HG03432 (cell line): ENCODE results near the gene TAF11L2.
"Not testable (repeated sequence)": the region's sequence is repeated elsewhere in the genome, so short reads cannot be mapped to it uniquely, and the experiment has no call there.

Experiments used
- ATAC-seq: cut with Tn5 transposase; IDR thresholded peaks from one replicate; pipeline ENCODE4 v1.9.1; 2021; ENCODE audit warnings: mild to moderate bottlenecking, moderate library complexity; ENCODE audit not compliant: unreplicated experiment

TAF11L2 gene

GRCh38 chr5:17524935-17525334, 26.9 kb downstream of the TAF11L2 start, which contains the start of gene TAF11L5:
Gene TAF11L5 (plus strand): TSS chr5:17525235.
- not testable (repeated sequence) for ATAC-seq

DNA sequence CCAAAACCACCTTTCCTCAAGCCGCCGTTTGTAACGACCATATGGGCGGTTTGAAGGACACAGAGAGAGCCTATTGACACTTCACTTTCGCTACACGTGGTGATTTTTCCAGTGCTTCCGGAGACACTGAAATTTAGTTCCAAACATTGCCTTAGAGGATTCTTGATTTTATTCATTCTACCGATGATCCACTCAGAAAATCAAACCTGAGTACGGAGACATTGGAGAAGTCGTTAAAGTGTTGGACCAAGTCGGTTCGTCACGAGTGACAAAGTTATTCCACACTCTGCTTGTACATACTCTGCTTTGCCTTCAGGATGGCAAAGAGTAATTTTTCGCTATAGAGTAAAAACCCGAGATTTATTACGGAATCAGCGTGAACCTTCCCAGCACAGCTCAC, 28.5 kb downstream of the TAF11L2 start:
- ATAC-seq: not testable (repeated sequence)

DNA sequence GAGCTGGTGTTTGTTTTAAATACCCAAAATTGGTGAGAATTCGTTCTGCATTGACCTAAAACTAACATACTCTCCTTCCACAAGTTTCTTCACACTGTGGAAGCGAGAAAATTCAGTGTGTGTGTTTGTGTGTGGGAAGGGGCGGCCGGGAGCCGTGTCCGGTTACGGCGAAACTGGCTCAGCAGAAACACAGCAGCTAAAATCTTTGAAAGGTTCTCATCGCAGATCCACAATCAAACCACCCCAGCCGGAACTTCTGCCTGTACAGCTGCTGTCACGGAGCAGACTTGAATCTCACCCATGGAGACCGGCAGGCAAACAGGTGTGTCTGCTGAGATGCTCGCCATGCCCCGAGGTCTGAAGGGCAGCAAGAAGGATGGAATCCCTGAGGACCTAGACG, 30.3 kb downstream of the TAF11L2 start, which contains the start of gene TAF11L6:
TSS of gene TAF11L6 (plus strand) at position 301 of the 400 bp plus-strand sequence.
- ATAC-seq: not testable (repeated sequence)
